ENCODE data around the gene ACO2.
A peak's percentile ranks its signal among the peaks of the same experiment; 100 is the strongest.

ACO2 gene

DNA sequence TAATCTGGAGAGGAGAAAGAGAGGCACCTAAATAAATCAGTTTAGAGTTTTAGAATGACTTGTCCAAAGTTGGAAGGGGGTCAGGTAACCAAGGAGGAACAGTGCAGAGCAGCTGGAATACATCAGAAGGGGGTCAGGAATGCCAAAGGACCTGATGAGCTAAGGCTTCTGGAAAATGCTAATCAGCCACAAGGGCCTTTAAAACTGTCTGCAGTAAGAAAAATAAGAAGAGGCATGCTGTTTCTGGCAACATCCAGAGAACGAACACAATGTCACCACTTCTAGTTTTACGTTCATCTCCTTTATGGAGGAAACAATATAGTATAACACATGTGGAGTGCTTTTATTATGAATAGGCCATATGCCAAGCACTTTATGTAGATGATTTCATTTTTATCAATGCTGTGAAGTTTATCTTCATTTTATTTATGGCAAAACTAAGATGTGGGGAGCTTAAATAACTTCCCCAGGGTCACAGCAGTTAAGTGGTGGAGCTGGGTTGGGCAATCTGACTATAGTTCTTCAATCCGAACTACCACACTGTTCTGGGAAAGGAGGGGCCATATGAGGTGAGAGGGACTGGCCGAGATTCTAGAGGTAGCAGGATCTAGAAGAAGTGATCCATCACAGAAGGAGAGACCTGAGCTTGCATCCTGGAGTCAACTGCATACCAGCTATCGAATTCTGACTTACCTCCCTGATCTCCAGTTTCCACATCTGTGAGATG is 22.6 kb downstream of the ACO2 start:
- DNase-seq: peak; percentile 28

DNA sequence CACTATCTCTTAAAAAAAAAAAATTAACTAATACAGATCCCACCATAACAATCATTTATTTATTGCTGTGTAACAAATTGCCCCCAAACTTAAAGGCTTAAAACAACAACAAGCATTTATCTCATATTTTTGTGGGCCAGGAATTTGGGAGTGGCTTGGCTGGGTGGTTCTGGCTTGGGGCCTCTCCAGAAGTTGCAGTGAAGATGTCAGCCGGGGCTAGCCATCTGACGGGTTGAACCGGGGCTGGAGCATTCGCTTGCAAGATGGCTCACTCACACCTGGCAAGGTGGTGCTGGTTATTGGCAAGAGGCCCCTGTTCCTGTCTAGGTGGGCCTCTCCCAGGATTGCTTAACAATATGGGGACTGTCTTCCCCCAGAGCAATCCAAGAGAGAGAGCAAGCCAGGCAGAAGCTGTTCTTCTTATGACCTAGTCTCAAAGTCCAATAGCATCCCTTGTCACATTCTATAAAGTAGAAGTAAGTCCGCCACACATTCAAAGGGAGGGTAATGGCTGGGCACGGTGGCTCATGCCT is 29.5 kb downstream of the ACO2 start:
- DNase-seq: no peak

DNA sequence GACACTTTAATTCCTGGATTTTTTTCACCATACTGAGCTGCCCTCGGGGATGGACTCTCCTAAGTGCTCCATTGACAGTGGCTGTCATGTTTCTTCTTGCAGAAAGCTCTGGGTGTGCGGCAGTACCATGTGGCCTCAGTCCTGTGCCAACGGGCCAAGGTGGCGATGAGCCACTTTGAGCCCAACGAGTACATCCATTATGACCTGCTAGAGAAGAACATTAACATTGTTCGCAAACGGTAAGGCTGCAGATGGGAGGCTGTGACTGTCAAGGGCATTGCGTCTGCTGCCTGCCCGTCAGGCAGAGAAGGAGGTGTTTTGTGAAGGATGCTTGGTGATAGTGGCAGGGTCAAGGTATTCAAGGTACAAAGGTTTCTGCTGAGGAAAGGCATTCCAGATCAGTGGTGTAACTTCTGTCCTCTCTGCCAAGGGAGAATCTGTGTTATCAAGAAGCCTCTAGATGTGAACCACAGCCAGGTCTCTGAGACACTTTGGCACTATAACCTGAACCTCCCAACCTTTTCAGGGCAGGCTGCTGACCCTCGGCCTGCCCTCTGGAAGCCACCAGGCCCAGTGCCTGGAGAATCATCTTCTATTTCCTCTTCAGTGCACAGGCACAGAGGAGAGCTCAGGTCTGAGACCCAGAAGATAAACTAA is 30.8 kb downstream of the ACO2 start:
- DNase-seq: no peak

DNA sequence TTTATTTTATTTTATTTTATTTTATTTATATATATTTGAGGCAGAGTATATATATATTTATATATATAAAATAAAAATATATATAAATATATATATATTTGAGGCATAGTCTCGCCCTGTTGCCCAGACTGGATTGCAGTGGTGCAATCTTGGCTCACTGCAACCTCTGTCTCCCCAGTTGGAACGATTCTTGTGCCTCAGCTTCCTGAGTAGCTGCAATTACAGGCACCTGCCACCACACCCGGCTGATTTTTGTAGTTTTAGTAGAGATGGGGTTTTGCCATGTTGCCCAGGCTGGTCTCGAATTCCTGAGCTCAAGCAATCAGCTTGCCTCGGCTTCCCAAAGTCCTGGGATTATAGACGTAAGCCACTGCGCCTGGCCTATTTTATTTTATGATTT is 31.4 kb downstream of the ACO2 start:
- DNase-seq: no peak

DNA sequence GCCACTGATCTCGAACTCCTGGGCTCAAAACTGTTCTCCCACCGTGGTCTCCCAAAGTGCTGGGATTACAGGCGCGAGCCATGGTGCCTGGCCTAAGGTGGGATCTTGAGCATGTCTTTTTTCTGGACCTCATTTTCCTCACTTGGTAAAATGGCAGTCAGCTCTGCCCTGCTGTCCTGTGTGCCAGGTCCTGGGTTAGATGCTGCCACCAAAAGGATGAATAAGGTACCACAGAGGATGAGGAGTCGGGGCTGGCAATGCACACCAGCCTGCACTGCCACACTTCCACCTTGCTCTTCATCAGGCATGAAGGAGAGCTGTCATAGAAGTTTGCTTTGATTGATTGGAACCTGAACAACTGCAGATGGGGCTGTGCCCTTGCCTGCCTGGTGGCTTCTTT is 32.3 kb downstream of the ACO2 start:
- peak; percentile 36 for DNase-seq

DNA sequence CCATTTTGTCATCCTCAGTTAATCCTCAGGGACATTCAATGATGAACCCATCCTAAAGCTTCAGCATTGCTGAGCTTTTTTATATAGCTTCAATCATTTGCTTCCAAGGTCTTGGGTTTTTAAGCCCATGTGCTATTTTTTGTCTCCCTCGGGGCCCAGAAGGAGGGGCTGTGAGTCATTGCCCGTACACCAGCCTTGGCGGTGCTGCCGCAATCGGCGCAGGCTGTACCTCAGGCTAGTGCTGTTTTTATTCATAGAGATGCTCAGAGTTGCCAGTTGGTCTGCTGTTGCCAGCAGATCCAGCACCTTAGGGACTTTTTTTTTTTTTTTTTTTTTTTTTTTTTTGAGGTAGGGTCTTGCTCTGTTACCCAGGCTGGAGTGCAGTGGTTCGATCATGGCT is 35.5 kb downstream of the ACO2 start:
- no peak for DNase-seq

DNA sequence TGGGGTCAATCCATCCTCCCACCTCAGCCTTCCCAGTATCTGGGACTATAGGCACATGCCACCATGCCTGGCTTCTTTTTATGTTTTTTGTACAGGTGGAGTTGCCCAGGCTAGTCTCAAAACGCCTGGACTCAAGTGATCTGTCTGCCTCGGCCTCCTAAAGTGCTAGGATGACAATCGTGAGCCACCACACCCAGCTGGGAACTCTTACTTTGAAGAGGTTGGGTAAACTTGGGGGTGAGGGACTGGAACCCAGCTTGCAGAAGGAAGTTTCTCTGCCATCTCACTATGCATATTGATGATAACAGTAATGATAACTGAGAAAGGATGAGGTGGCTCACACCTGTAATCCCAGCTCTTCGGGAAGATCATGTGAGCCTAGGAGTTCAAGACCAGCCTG is 35.9 kb downstream of the ACO2 start:
- no peak for DNase-seq

DNA sequence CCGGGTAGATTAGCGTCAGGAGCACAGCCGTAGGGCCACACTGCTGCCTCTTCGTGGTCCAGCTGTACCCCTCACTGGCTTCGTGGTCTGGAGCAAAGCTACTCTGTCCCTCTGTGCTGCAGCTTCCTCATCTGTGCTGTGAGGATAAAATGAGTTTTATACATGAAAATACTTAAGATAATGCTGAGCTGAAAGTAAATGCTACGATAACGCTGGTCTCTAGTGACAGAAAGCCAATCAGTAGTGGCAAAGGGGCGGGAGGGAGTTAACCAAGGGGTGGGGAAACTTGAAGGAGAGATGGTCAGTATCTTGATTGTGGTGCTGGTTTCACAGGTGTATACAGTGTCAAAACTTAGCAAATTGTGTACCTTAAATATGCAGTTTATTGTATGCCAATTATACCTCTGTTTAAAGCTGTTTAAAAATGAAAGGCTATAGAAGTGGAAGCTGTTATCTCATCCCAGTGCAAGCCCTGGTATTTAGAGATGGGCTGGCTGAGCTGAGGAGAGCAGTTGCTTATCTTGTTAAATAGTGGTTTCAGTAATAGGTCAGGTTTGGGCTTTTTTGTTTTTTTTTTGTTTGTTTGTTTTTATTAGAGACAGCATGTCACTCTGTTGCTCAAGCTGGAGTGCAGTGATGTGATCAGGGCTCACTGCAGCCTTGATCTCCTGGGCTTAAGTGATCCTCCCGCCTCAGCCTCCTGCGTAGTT is 36.7 kb downstream of the ACO2 start:
- DNase-seq: no peak

DNA sequence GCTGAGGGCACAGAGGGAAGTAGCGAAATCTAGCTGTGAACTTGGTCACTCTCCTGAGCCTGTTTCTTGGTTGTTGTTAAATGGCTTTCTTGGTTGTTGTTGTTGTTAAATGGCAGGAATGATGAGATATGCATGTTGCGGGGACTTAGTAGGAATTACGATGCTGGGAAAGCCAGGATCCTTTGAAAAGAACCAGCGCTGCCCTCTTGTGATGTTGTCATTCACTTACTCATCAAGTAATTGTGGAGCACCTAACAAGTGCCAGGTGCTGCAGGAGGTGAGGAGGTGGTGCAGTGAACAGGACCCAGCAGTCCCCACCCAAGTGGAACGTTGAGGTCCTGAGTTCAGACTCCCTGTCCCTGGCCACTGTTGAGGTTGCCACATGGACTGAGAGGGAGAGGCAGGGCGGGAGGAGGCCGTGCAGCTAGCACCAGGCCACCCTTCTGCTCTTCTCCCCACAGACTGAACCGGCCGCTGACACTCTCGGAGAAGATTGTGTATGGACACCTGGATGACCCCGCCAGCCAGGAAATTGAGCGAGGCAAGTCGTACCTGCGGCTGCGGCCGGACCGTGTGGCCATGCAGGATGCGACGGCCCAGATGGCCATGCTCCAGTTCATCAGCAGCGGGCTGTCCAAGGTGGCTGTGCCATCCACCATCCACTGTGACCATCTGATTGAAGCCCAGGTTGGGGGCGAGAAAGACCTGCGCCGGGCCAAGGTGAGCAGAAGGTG is 38.6 kb downstream of the ACO2 start:
- DNase-seq: no peak

DNA sequence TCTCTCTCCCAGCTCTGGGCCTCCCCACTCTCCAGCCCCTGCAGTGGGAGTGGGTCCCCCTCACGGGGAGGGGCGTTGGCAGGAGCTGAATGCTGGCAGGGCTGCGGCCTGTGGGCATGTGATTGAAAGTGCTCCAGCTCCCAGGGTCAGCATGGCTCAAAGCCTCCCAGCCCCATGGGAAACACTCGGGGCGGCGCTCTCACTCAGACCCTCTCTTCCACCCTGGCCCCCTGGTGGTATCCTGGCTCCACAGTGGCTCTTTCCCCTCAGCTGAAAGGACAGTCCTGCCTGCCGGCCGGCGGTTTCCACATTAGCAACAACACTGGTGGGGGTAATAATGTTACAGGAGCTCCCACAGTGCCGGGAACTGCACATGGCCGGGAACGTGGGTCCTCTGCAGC is 39.9 kb downstream of the ACO2 start:
- DNase-seq: peak; percentile 89

DNA sequence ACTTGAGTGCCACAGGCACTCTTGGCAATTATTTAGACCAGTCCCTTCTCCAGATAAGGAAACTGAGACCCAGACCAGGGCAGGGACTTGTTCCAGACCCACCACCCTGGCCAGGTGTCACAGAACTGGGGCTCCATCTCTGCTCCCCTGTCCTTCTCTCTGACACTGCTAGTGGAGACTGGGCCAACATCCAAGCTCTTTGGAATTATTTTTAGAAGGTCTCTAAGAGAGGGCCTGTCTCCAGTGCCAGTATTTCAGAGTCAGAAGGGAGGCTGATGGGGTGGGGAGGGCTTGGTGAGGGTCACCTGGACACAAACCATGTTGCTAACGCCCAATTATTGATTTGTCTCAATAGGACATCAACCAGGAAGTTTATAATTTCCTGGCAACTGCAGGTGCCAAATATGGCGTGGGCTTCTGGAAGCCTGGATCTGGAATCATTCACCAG is 42.6 kb downstream of the ACO2 start:
- peak; percentile 21 for DNase-seq

DNA sequence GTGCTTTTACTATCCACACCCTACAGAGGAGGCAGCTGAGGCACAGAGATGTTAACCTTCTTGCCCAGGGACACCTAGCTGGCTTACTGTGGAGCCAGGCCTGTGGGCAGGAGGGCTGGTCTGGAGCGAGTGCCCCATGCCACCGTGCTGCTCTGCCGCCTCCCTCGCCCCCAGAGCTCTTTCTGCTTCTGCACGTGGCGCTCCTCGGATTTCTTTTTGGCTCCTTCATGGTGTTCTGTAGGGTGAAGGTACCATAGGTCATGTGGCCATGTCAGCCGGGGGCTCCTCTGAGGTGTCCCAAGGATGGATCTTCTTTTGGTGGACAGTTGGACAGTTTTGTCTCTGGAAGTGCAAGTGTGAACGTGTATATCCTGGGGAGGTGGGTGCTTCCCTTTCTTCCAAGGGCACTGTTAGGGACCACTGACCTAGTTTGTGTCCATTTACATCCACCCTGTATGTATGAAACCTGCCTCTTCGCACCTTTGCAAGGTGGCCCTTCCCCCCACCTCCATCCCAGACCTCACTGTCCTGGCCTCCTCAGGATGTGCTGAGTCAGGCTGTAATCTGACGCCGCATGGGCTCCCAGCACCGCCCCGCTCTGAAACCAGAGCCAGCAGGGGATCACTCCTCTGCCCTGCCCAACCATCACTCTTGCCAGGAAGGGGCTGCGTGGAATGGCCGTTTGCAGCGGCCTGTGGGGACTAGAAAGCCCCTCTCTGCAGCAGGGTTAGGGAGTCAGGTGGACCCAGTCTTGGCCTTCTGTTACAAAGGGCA is 43.7 kb downstream of the ACO2 start:
- no peak for DNase-seq

DNA sequence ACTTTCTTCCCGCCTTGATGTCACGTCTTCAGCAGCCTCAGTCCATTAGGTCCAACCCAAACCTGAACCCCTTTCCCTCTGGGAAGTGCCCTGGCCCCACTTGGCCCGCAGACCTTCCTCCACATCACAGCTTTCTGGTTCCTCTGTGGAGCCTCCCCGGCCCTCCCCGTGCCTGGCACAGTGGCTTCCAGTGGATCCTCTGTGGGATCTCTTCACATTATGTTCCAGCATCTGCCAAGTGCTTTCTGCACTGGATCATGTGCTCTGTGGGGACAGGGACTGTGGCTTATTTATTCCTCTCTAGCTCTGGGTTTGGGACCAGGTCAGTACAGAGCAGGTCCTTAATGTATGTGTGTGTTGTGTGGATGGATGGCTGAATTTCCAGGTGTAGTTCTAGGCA is 44.5 kb downstream of the ACO2 start:
- DNase-seq: peak; percentile 24

DNA sequence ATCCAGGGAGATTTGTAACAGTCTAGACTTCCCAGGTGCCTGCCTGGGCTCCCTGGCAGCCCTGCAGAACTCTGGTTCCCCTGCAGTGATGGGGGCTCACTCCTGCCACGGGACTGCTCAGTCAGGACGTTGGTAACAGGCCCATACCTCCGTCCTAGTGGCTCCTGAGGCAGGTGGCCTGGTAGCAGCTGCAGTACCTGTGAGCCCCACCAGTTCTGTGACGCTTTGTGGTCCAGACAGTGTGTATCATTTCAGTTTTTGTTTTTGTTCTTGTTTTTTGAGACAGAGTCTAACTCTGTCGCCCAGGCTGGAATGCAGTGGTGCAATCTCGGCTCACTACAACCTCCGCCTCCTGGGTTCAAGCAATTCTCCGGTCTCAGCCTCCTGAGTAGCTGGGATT is 47.5 kb downstream of the ACO2 start:
- no peak for DNase-seq

DNA sequence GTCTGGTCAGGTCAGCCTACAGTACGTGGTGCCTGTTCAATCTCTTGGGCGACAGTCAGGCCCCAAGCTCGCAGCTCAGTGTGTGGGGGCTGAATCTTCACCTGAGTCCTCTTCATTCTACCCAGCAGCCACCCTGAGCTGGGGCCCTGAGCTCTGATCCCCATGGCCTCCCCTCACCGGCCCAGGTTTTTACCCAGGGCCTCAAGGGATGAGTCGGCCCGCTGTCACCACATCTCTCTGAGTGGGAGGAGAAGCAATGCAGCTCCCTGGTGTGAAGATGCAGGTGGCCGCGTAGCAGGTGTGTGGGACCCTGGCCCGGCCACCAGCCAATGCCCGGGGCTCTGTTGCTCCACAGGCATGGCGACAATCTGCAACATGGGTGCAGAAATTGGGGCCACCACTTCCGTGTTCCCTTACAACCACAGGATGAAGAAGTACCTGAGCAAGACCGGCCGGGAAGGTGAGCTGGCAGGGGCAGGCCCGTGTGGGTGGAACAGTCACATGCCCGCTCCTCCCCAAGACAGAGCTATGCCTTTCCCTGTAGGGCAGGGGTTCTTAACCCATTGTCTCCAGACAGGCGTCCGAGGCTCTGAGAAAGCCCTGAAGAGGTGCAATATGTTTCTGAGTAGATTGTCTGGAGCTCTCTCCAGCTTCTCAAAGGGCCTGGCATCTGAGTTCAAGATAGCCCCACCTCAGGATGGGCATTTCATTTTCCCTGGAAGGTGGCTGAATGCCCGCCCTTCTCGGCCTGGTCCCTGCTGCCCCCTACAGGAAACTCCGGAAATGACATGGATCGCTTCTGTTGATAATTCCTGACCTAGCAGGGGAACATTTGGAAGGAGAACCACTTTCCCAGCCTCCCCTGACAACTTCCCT is 48.5 kb downstream of the ACO2 start:
- peak; percentile 87 for DNase-seq

DNA sequence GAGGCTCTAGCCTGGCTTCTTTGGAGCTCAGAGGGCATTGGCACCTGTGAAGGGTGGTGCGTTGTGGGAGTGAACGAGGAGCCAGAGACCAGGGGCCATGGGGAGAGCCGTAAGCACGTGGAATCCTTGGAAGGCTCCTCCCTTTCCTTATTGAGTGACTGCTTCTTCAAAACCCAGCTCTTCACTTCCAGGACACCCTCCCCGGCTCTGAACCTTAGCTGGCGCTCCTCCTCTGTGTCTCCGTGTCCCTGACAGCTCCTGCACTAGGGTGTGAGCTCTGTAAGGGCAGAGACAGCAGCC is 49.1 kb downstream of the ACO2 start:
- no peak for DNase-seq

DNA sequence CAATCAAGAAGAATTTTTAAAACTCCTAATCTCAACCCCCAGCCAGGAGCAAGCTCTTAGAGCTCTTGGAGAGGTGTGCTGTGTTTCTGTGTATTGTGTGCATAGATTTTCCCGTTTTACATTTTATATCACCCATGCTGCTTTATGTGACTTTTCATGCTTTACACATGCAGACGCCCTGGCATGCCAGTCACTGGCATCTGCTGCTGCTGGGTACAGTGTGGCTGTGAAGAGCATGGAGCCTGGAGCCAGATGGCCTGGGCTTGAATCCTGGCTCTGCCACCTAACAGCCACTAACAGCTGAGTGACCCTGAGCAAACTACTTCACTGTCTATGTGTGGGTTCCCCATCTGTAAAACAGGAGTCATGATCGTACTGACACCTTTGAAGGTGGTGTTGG is 52.2 kb downstream of the ACO2 start:
- DNase-seq: no peak

DNA sequence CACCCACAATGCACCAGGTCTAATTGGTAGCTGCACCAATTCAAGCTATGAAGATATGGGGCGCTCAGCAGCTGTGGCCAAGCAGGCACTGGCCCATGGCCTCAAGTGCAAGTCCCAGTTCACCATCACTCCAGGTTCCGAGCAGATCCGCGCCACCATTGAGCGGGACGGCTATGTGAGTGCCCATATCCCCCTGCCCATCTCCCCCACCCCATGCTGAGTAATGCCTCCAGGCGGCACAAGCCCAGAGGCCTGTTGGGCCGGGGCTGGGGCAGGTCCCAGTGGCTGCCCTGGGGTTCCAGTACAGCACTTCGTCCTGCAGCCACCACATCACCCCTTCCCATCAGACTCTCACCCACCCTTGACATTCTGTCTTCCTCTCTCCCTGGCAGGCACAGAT is 53.9 kb downstream of the ACO2 start:
- DNase-seq: no peak

DNA sequence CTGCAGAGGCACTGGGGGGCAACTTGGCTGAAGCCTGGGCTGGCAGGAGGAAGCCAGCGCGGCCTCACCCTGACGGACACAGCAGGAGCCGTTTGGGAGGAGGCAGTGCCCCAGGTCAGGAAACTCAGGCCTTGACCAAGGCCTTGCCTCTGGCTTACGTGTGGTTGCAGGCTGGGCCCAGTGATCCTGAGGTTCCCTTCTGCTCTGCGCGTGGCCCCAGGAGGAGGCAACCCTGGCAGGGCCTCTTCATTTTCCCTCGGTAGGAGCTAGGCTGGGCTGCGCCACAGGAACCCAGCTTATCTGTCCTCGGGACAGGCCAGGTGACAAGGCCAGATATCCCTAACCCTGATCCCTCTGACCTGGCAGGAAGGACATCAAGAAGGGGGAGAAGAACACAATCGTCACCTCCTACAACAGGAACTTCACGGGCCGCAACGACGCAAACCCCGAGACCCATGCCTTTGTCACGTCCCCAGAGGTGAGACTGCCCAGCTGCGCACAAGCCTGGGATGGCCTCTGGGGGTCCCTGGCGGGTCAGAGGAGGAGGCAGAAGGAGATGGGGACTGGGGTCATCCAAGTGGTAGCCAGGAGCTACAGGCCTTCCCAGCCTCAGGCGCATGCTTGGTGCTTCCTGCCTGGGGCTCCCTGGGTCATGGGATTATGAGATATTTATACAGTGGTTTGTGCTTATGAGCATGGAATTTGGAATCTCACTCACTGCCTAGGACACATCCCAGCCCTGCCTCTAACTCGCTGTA is 54.7 kb downstream of the ACO2 start:
- DNase-seq: no peak

DNA sequence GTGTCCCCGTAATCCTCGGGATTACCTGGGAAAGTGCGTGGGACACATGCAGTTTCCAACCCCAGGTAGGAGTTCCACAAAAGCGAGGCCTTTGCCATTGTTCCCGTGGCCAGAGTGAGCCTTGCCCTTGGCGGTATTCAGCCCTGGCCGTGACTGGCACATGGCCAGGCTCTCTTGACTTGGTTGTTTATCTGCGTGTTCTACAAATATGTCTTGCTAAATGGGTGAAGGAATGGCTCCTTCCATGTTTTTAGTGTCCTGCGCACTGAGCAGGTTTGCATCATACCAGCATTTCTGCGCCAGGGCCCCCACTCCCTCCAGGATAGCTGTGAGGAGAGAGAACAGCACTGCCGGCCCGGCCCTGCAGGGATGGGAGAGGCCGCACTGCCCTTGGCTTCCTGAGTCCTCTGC is 55.3 kb downstream of the ACO2 start:
- DNase-seq: peak; percentile 38
